Spleen (tissue), 11 donors: ENCODE data around the gene COG7. TPM values are rescaled to one million over a fixed set of nuclear protein-coding genes. Genes with fewer than 3 reads are reported as not detected.

ENCODE experiments used
- DNase-seq: peaks from one replicate; pipeline ENCODE4 v3.0.0-alpha.2; 2020
- H3K27ac ChIP-seq, 8 donors: fragments of 200-600 bp; sonication (generic) in 7 of 8; 1 replicate in 4 of 8; 2 replicates in 4 of 8; pipeline versions ENCODE4 v1.5.0 to v1.8.0; 2016 to 2021; ENCODE audit warnings: inconsistent platforms in 4 of 8, mild to moderate bottlenecking in 4 of 8, moderate library complexity in 1 of 8
- H3K27me3 ChIP-seq, 7 donors: fragments of 200-600 bp; sonication (generic) in 6 of 7; replicated peaks in 1 of 7; 1 replicate in 4 of 7; 2 replicates in 3 of 7; pipeline versions ENCODE4 v1.5.0 to v1.8.0; 2016 to 2021; ENCODE audit warnings: inconsistent platforms in 3 of 7, mild to moderate bottlenecking in 1 of 7
- H3K36me3 ChIP-seq, 6 donors: fragments of 200-600 bp; sonication (generic) in 5 of 6; 1 replicate in 4 of 6; 2 replicates in 2 of 6; pipeline versions ENCODE4 v1.5.0 to v1.8.0; 2016 to 2021; ENCODE audit warnings: inconsistent platforms in 2 of 6
- H3K4me1 ChIP-seq, 6 donors: fragments of 200-600 bp; sonication (generic) in 5 of 6; 1 replicate in 3 of 6; 2 replicates in 3 of 6; pipeline versions ENCODE4 v1.5.0 to v1.8.0; 2016 to 2021; ENCODE audit warnings: inconsistent platforms in 3 of 6
- H3K4me3 ChIP-seq, 8 donors: fragments of 200-600 bp; sonication (generic) in 7 of 8; 1 replicate in 4 of 8; 2 replicates in 4 of 8; pipeline versions ENCODE4 v1.5.0 to v1.8.0; 2016 to 2021; ENCODE audit warnings: inconsistent platforms in 4 of 8, mild to moderate bottlenecking in 4 of 8, moderate library complexity in 2 of 8
- H3K9me3 ChIP-seq, 8 donors: fragments of 200-600 bp; sonication (generic) in 7 of 8; 1 replicate in 4 of 8; 2 replicates in 4 of 8; pipeline versions ENCODE4 v1.5.0 to v1.8.0; 2016 to 2021; ENCODE audit warnings: inconsistent platforms in 4 of 8
- POLR2A ChIP-seq, 3 donors: fragments of 450-650 bp; IDR thresholded peaks; one replicate each; pipeline ENCODE4 v1.5.1; 2017; ENCODE audit warnings: antibody characterized with exemption in 3 of 3, mild to moderate bottlenecking in 1 of 3
- POLR2AphosphoS5 ChIP-seq, 3 donors: sonication (generic); formaldehyde crosslinking; IDR thresholded peaks; one replicate each; pipeline ENCODE4 v1.5.1; 2017; ENCODE audit warnings: antibody characterized with exemption in 3 of 3
- WGBS, 5 donors: extraction: QIAGEN DNeasy Blood & Tissue Kit in 3 of 5; methylation state at CpG; one replicate each; pipeline versions ENCODE4 v1.1.5 to v1.1.7; 2013 to 2018; 5-methylcytosine and 5-hydroxymethylcytosine counted together
- intact Hi-C: fragments of 100-400 bp; cut with DNase I; formaldehyde crosslinking; loops from one replicate; pipeline ENCODE4 v1.15.0; 2023; ENCODE audit warnings: low total_unique reads
- polyA plus RNA-seq, 3 donors: library from polyadenylated mRNA; stranded (reverse); fragments of 200-250 nt; gene quantifications; one replicate each; pipeline ENCODE4 v1.2.1, GENCODE V29; 2013
- small RNA-seq, 4 donors: library from RNA; depleted of rRNA; stranded (forward); fragments of <200 nt; gene quantifications; one replicate each; pipeline ENCODE3, GENCODE V24; 2016
- total RNA-seq, 7 donors: library from RNA; depleted of rRNA in 3 of 7; stranded (reverse); fragments of >200 nt in 3 of 7; fragmentation: NEBNext Ultra II Directional in 4 of 7; extraction: Animal tissue kit (Norgen Biotek cat#: 25700) in 4 of 7; gene quantifications; one replicate each; pipeline versions ENCODE4 v1.1.0 to v1.2.1, GENCODE V29; 2016 to 2021
- TF ChIP-seq, protein P1 (sequence below), 11 experiments: fragments of 200-600 bp in 7 of 11; fragments of 450-650 bp in 4 of 11; sonication (generic) in 4 of 11; IDR thresholded peaks in 8 of 11; conservative IDR thresholded peaks in 3 of 11; 1 replicate in 7 of 11; 2 replicates in 4 of 11; pipeline versions ENCODE4 v1.4.0 to v1.8.0; 2016 to 2021; ENCODE audit warnings: antibody characterized with exemption in 11 of 11, inconsistent platforms in 4 of 11, mild to moderate bottlenecking in 1 of 11
- donor health status: healthy with polysubstance abuse.
- donor health status: DM: no; HTN: no; CAD: no; lungs with moderate emphysema.
- donor health status: DM: no; HTN: no; CAD: no.
- donor health status: Bipolar disorder and iron deficiency.
- donor health status: healthy.
- donor health status: DM: no; HTN: no; CAD: no.
- donor health status: DM: yes; HTN: yes; CAD: no.

Gene COG7
- total and polyA plus RNA-seq, 10 donors = 9.6 to 25.5 (median 18.8) TPM

DNA sequence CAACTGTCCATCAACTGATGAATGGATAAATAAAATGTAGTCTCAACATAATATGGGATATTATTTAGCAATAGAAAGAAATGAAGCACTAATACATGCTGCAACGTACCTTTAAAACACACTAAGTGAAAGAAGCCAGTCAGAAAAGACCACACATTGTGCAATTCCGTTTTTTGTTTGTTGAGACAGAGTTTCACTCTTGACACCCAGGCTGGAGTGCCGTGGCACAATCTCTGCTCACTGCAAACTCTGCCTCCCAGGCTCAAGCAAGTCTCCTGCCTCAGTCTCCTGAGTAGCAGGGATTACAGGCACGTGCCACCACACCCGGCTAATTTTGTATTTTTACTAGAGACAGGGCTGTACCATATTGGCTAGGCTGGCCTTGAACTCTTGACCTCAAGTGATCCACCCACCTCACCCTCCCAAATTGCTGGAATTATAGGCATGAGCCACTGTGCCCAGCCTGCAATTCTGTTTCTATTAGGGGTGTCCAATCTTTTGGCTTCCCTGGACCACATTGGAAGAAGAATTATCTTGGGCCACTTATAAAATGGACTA, 110.8 kb downstream of the COG7 start:
- 65 to 84% (median 72%) methylated on average over 5 of the region's 5 CpGs for WGBS, 5 donors
- no peak for TF ChIP-seq POLR2A (IDR thresholded peaks at IDR 0.05)
- TF ChIP-seq, protein P1, sequence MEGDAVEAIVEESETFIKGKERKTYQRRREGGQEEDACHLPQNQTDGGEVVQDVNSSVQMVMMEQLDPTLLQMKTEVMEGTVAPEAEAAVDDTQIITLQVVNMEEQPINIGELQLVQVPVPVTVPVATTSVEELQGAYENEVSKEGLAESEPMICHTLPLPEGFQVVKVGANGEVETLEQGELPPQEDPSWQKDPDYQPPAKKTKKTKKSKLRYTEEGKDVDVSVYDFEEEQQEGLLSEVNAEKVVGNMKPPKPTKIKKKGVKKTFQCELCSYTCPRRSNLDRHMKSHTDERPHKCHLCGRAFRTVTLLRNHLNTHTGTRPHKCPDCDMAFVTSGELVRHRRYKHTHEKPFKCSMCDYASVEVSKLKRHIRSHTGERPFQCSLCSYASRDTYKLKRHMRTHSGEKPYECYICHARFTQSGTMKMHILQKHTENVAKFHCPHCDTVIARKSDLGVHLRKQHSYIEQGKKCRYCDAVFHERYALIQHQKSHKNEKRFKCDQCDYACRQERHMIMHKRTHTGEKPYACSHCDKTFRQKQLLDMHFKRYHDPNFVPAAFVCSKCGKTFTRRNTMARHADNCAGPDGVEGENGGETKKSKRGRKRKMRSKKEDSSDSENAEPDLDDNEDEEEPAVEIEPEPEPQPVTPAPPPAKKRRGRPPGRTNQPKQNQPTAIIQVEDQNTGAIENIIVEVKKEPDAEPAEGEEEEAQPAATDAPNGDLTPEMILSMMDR (IDR thresholded peaks at IDR 0.05 in 8 of 11, conservative IDR thresholded peaks at IDR 0.05 in 3 of 11) = no peak
- TF ChIP-seq POLR2AphosphoS5 (IDR thresholded peaks at IDR 0.05) = no peak
- Histone ChIP-seq H3K4me3 (no peak overlapping the region), H3K36me3 (no peaks in the 10 kb centered on the region), H3K4me1 (no peaks in the 10 kb centered on the region), H3K27ac (no peak overlapping the region), H3K27me3 (peaks cover 0 to 14% (median 0%) of the 10 kb centered on the region in 7 donors), H3K9me3 (peaks cover 0 to 3% (median 0%) of the 10 kb centered on the region in 8 donors)
- DNase-seq = no peak
- intact Hi-C loops = no loop called here

DNA sequence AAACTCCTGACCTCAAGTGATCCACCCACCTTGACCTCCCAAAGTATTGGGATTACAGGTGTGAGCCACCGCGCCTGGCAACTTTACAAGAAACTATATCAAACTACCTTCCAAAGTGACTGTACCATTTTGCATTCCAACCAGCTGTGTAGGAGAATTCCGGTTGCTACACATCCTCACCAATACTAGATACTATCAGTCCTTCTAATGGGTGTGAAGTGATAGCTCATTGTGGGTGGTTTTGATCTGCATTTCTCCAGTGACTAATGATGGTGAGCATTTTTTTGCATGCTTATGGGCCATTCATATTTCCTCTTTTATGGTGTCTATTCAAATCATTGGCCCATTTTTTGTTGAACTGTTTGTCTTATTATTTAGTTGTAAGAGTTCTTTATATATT, 113.2 kb downstream of the COG7 start:
- H3K36me3 ChIP-seq = no peaks in the 10 kb centered on the region
- 76 to 96% (median 92%) methylated on average over 3 of the region's 3 CpGs for WGBS, 5 donors
- peaks cover 0 to 3% (median 0%) of the 10 kb centered on the region in 8 donors for H3K9me3 ChIP-seq
- no peak for TF ChIP-seq POLR2AphosphoS5 (IDR thresholded peaks at IDR 0.05)
- TF ChIP-seq, protein P1 (IDR thresholded peaks at IDR 0.05 in 8 of 11, conservative IDR thresholded peaks at IDR 0.05 in 3 of 11) = no peak
- TF ChIP-seq POLR2A (IDR thresholded peaks at IDR 0.05) = no peak
- H3K27ac ChIP-seq = no peak overlapping the region
- no peak overlapping the region for H3K4me3 ChIP-seq
- intact Hi-C loops = no loop called here
- DNase-seq = no peak
- H3K4me1 ChIP-seq = peaks cover 0 to 12% (median 3%) of the 10 kb centered on the region in 6 donors
- peaks cover 0 to 11% (median 0%) of the 10 kb centered on the region in 7 donors for H3K27me3 ChIP-seq

Small RNA genes within 50 kb of the gene (small RNA-seq; reads per million reads assigned to genes)
- 0 reads per million in 4 donors for gene RF00072

Other genes with a start within 250 kb of the COG7 start
- gene SCNN1B, start 150.9 kb downstream of the COG7 start, total RNA-seq = 1 to 10 TPM in 6 of 7 donors, under 1 TPM in 1; 0.97 to 6.3 (median 3.5) TPM
- gene SCNN1B, start 150.9 kb downstream of the COG7 start, polyA plus RNA-seq = 1 to 10 TPM in 1 of 3 donors, under 1 TPM in 2; 0.80 to 2.6 (median 1.00) TPM
- 100 to 1,000 TPM; 131 to 179 (median 152) TPM for gene GGA2, start 57.3 kb upstream of the COG7 start, total RNA-seq
- 10 to 100 TPM; 49.4 to 57.2 (median 56.6) TPM for gene GGA2, start 57.3 kb upstream of the COG7 start, polyA plus RNA-seq
- gene EARS2, start 104.2 kb upstream of the COG7 start, total RNA-seq = 10 to 100 TPM; 10.7 to 21.8 (median 19.3) TPM
- 10 to 100 TPM in 1 of 3 donors, 1 to 10 TPM in 2; 9.8 to 10.0 (median 9.9) TPM for gene EARS2, start 104.2 kb upstream of the COG7 start, polyA plus RNA-seq
- 10 to 100 TPM; 39.0 to 63.7 (median 43.4) TPM for gene UBFD1, start 104.5 kb upstream of the COG7 start, total RNA-seq
- gene UBFD1, start 104.5 kb upstream of the COG7 start, polyA plus RNA-seq = 1 to 10 TPM; 4.2 to 9.1 (median 6.5) TPM
- gene NDUFAB1, start 143.1 kb upstream of the COG7 start, total RNA-seq = 10 to 100 TPM; 40.1 to 91.0 (median 49.0) TPM
- 100 to 1,000 TPM in 1 of 3 donors, 10 to 100 TPM in 2; 71.7 to 140 (median 98.1) TPM for gene NDUFAB1, start 143.1 kb upstream of the COG7 start, polyA plus RNA-seq
- gene PALB2, start 188.1 kb upstream of the COG7 start, total RNA-seq = 10 to 100 TPM in 6 of 7 donors, 1 to 10 TPM in 1; 9.6 to 22.0 (median 13.7) TPM
- gene PALB2, start 188.1 kb upstream of the COG7 start, polyA plus RNA-seq = 10 to 100 TPM in 2 of 3 donors, 1 to 10 TPM in 1; 9.3 to 13.3 (median 10.1) TPM
- 10 to 100 TPM; 36.5 to 62.5 (median 51.8) TPM for gene DCTN5, start 188.3 kb upstream of the COG7 start, total RNA-seq
- 10 to 100 TPM; 11.9 to 21.6 (median 13.6) TPM for gene DCTN5, start 188.3 kb upstream of the COG7 start, polyA plus RNA-seq
- gene PLK1, start 225.7 kb upstream of the COG7 start, total RNA-seq = 10 to 100 TPM in 3 of 7 donors, 1 to 10 TPM in 4; 4.8 to 19.4 (median 8.4) TPM
- gene PLK1, start 225.7 kb upstream of the COG7 start, polyA plus RNA-seq = 1 to 10 TPM; 2.0 to 6.9 (median 6.4) TPM